Measurements from ENCODE around the gene CMTM4.

Gene CMTM4

DNA sequence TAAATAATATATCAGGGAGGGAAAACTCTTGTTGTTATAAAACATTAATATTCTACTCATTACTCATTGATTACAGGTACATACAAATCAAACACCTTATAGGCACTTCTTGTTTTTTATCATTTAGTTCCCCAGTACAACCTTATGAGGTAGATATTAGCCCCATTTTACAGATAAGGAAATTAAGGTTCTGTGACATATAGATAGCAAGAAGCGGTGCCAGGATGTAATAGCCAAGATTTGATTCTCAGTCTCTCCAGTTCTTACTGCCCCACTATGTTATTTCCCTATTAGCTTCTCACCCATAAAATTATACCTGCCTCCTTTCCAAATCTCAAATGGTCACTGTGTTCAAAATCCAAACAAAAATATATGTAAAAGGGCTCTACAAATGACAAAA lies 55.2 kb downstream of the CMTM4 start:
- ChIA-PET CTCF (interaction anchor here (2.0 to 7.6 kb wide), 3 partner anchors 10 to 33 kb away, joined by 4 to 58 read pairs (median 9); no protein-coding TSS in a partner anchor), POLR2A (no interaction called here)
- TF ChIP-seq, protein P1, sequence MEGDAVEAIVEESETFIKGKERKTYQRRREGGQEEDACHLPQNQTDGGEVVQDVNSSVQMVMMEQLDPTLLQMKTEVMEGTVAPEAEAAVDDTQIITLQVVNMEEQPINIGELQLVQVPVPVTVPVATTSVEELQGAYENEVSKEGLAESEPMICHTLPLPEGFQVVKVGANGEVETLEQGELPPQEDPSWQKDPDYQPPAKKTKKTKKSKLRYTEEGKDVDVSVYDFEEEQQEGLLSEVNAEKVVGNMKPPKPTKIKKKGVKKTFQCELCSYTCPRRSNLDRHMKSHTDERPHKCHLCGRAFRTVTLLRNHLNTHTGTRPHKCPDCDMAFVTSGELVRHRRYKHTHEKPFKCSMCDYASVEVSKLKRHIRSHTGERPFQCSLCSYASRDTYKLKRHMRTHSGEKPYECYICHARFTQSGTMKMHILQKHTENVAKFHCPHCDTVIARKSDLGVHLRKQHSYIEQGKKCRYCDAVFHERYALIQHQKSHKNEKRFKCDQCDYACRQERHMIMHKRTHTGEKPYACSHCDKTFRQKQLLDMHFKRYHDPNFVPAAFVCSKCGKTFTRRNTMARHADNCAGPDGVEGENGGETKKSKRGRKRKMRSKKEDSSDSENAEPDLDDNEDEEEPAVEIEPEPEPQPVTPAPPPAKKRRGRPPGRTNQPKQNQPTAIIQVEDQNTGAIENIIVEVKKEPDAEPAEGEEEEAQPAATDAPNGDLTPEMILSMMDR (IDR thresholded peaks at IDR 0.05; ENCODE audit: control extremely low read depth, extremely low read depth, low read depth, missing control alignments) = no peak
- no peak for DNase-seq (ENCODE audit: extremely low spot score)

DNA sequence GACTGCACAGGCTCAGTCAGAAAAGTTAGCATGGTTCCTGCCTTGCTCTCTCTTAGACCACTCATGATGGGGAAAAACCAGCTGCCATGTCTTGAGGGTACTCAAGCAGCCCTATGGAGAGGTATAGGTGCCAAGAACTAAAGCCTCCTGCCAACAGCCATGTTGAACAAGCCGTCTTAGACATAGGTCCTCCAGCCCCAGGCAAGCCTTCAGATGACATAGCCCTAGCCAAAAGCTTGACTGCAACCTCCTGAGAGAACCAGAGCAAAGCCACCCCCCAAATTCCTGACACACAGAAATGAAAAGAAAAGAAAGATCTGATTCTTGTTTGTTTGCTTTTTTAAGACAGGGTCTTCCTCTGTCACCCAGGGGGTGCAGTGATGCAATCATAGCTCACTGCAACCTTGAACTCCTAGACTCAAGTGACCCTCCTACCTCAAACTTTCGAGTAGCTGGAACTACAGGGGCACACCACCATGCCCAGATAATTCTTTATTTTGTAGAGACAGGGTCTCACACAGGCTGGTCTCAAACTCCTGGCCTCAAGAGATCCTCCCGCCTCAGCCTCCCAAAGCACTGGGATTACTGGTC lies 55.7 kb downstream of the CMTM4 start:
- ChIA-PET CTCF (interaction anchor here (2.0 to 7.6 kb wide), 3 partner anchors 11 to 32 kb away, joined by 4 to 58 read pairs (median 9); no protein-coding TSS in a partner anchor), POLR2A (no interaction called here)
- TF ChIP-seq, protein P1 (IDR thresholded peaks at IDR 0.05; ENCODE audit: control extremely low read depth, extremely low read depth, low read depth, missing control alignments) = no peak
- no peak for DNase-seq (ENCODE audit: extremely low spot score)

DNA sequence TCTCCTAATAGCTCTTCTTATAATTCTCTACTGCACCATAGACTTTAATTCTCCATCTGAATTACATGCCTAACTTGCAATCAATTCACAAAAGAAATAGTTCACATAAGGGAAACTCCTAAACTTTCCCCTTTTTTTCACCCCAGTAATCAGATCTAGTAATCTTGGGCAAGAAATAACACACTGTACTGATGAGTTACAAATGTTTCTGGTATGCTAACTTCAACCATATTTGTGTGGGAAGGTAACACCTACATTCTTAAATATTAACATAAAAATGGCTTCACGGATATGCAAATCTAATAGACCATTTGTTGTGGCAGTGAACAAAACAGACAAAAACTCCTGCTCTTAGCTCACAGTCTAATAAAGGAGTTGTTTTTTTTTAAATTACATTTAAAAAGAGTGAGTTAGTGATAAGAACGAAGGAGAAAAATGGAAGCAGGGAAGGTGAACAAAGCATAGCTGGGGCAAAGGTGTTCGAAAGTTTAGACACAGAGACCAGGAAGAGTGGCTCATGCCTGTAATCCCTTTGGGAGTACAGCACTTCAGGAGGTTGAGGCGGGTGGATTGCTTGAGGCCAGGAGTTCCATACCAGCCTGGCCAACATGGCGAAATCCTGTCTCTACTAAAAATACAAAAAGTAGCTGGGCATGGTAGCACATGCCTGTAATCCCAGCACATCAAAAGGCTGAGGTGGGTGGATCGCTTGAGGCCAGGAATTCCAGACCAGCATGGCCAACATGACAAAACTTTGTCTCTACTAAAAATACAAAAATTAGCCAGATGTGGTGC lies 57.3 kb downstream of the CMTM4 start:
- no peak for DNase-seq (ENCODE audit: extremely low spot score)
- ChIA-PET CTCF (interaction anchor here (0.7 to 7.6 kb wide), 6 partner anchors 9 to 31 kb away, joined by 3 to 58 read pairs (median 6); no protein-coding TSS in a partner anchor), POLR2A (no interaction called here)
- TF ChIP-seq, protein P1 (IDR thresholded peaks at IDR 0.05; ENCODE audit: control extremely low read depth, extremely low read depth, low read depth, missing control alignments) = no peak

DNA sequence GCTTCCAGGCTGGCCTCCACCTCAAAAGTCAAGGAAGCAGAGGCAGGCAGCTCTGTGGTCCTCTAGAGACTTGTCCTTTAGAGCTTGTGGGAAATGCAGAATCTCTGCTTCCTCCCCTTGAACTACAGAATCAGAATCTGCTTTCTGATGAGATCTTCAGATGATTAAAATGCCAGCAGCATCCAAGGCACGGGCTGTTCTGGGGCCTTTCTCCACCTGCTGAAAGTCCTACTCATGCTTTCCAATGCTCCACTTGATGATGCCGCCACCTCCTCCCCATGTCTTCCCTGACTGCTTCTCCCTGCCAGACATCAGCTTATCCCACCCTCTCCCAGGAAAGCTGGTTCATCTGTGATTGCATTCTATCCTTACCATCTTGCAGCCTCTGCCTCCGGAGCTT lies 58.7 kb downstream of the CMTM4 start:
- POLR2A ChIA-PET = no interaction called here
- CTCF ChIA-PET = interaction anchor here (2.0 to 7.6 kb wide), 3 partner anchors 10 to 29 kb away, joined by 5 to 58 read pairs (median 8); no protein-coding TSS in a partner anchor
- TF ChIP-seq, protein P1 (IDR thresholded peaks at IDR 0.05; ENCODE audit: control extremely low read depth, extremely low read depth, low read depth, missing control alignments) = no peak
- no peak for DNase-seq (ENCODE audit: extremely low spot score)

DNA sequence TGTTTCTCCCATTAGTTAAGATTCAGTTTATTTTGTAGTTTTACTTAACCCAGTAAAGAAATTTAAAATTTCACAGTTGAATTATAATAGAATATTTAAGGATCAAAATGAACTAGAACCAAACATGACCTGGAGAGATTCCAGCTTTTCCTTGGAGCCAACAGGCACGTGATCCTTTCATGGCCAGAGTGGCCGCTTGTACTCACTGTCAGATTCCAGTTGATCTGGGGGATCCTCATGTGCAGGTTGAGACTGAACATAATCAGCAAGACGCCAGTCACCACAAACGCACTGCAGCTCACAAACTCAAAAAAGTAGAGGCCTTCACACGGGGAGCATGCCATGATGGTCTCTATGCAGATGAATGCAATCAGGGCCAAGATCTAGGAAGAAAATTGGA lies 60.3 kb downstream of the CMTM4 start:
- POLR2A ChIA-PET = no interaction called here
- no peak for DNase-seq (ENCODE audit: extremely low spot score)
- TF ChIP-seq, protein P1 (IDR thresholded peaks at IDR 0.05; ENCODE audit: control extremely low read depth, extremely low read depth, low read depth, missing control alignments) = no peak
- CTCF ChIA-PET = interaction anchor here (4.7 kb wide), 1 partner anchor 15 kb away, joined by 35 read pairs; no protein-coding TSS in a partner anchor

DNA sequence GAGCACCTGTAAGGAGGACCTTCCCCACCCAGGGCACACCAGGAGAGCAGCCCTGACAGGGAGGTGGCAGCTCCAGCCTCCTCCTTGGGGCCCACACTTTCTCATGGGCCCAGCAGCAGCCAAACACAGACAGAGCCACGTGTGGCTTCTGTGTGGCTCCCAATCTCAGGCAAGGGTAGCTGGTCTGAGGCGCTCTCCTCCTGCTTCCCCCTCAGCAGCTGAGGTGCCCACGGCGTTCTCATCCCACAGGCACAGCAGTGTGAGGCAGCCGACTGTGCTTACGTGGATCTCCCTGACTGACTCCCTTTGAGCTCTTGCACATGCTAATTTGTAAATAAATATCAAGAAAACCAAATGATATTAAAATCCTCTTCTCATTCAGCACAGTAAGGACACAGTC lies 61.1 kb downstream of the CMTM4 start:
- POLR2A ChIA-PET = no interaction called here
- DNase-seq (ENCODE audit: extremely low spot score) = no peak
- CTCF ChIA-PET = interaction anchor here (0.9 to 4.7 kb wide), 3 partner anchors 13 to 27 kb away, joined by 4 to 35 read pairs (median 6); no protein-coding TSS in a partner anchor
- TF ChIP-seq, protein P1 (IDR thresholded peaks at IDR 0.05; ENCODE audit: control extremely low read depth, extremely low read depth, low read depth, missing control alignments) = no peak

Data from GM10248 (cell line).